Thyroid gland (tissue), 4 donors: ENCODE measurements around the gene SKI.

Source experiments
- POLR2A ChIP-seq, 2 donors: fragments of 450-650 bp; IDR thresholded peaks; one replicate each; pipeline ENCODE4 v1.6.1; 2017; ENCODE audit warnings: antibody characterized with exemption in 2 of 2, mild to moderate bottlenecking in 2 of 2, moderate library complexity in 1 of 2
- TF ChIP-seq, protein P1 (sequence below), 6 experiments: fragments of 200-600 bp in 3 of 6; fragments of 450-650 bp in 3 of 6; sonication (generic) in 3 of 6; IDR thresholded peaks; one replicate each; pipeline ENCODE4 v1.5.1; 2016 to 2019; ENCODE audit warnings: antibody characterized with exemption in 6 of 6, mild to moderate bottlenecking in 2 of 6, inconsistent platforms in 1 of 6, moderate library complexity in 1 of 6

DNA sequence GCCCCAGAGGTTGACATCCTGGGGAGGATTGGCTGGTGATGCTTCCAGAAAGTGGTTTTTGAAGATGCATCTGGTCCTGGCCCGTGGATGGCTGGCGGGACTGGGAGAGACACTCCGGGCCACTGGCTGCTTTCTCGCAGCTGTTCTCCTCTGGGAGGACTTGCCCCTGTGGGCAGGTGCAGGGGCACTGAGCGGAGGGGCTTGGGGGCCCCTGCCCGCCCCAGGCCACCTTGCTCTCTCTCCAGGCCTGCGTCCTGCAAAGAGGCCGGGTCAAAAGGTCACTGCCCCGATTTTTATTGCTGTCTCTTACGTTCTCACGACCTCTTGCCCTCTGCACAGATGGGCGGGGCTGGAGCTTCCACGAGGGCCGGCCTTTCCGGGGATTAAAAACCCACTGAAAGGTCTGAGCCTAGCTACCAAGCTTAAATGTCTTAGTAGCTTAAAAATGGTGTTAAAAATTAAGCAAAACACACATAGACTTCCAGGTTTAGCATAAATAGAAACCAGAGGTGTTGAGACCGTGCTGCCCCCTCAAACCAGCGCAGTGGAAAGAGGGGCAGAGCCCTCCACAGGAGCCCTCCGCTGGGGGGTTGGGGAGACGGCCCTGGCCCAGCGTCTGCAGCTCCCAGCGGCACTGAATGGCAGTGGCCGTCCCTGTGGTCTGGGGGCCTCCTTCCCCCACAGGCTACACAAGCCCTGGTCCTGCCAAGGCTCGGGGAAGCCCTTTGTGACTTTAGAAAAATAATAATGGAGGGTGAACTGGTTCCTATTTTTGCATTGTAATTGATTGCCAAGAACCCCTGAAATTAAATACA, 43.9 kb downstream of the SKI start:
- no peak for TF ChIP-seq POLR2A (IDR thresholded peaks at IDR 0.05)
- TF ChIP-seq, protein P1, sequence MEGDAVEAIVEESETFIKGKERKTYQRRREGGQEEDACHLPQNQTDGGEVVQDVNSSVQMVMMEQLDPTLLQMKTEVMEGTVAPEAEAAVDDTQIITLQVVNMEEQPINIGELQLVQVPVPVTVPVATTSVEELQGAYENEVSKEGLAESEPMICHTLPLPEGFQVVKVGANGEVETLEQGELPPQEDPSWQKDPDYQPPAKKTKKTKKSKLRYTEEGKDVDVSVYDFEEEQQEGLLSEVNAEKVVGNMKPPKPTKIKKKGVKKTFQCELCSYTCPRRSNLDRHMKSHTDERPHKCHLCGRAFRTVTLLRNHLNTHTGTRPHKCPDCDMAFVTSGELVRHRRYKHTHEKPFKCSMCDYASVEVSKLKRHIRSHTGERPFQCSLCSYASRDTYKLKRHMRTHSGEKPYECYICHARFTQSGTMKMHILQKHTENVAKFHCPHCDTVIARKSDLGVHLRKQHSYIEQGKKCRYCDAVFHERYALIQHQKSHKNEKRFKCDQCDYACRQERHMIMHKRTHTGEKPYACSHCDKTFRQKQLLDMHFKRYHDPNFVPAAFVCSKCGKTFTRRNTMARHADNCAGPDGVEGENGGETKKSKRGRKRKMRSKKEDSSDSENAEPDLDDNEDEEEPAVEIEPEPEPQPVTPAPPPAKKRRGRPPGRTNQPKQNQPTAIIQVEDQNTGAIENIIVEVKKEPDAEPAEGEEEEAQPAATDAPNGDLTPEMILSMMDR (IDR thresholded peaks at IDR 0.05), result no peak
